K562 (cell line): ENCODE data around the gene ZNF354B. TPM values are rescaled to one million over a fixed set of nuclear protein-coding genes. Genes with fewer than 3 reads are reported as not detected.

Experiments used
- ATAC-seq: fragments of 200-7000 bp; cut with Tn5 transposase; 3 replicates; pipeline ENCODE4 v1.9.1; 2020; ENCODE audit warnings: moderate library complexity
- BruUV-seq: library from RNA; stranded (reverse); fragments of 400-500 nt; replicated peaks from 2 replicates; lab custom pipeline; 2021; lab: Mats Ljungman, UMichigan
- CTCF ChIA-PET: fragments of 300-600 bp; formaldehyde crosslinking; extraction: SDS; loops from one replicate; lab custom pipeline; 2021; ENCODE audit warnings: low intra/inter-chr PET ratio; lab: Yijun Ruan, JAX
- POLR2A ChIA-PET: fragments of 300-600, 350-650 bp; sonication (Branson Sonifier 250); formaldehyde crosslinking; extraction: SDS; loops from one replicate; lab custom pipeline; 2021; ENCODE audit warnings: antibody characterized with exemption, inconsistent platforms; lab: Yijun Ruan, JAX
- DNase-seq, 4 experiments: peaks; one replicate each; pipeline versions ENCODE4 v3.0.0 to v3.0.0-alpha.2; 2011 to 2018; ENCODE audit warnings: low spot score in 3 of 4, mixed read lengths in 3 of 4; ENCODE audit errors: extremely low read depth in 1 of 4
- FAIRE-seq: peaks from 2 replicates; lab custom pipeline; 2011; peaks lifted over from hg19 to GRCh38; lab: Jason Lieb, UNC
- H2AFZ ChIP-seq: 2 replicates; pipeline ENCODE4 v1.6.0; 2011; ENCODE audit warnings: low read depth, low read length, control low read depth, inconsistent platforms
- H3K27ac ChIP-seq: fragments of 200-600 bp; 3 replicates; pipeline ENCODE4 v1.8.0; 2011; ENCODE audit warnings: low read depth, mild to moderate bottlenecking, control low read depth, inconsistent platforms, low read length, moderate library complexity, mixed read lengths; ENCODE audit errors: extremely low read depth
- H3K27me3 ChIP-seq, 2 experiments: fragments of 300-600 bp in 1 of 2; 2 replicates in 1 of 2; 3 replicates in 1 of 2; pipeline versions ENCODE4 v1.6.0 to v1.8.0; 2011; ENCODE audit warnings: inconsistent platforms in 2 of 2, low read length in 2 of 2, mild to moderate bottlenecking in 1 of 2, mixed read lengths in 1 of 2, moderate library complexity in 1 of 2; ENCODE audit not compliant: control insufficient read depth in 2 of 2, insufficient read depth in 2 of 2
- H3K36me3 ChIP-seq: fragments of 300-600 bp; 3 replicates; pipeline ENCODE4 v1.8.0; 2011; ENCODE audit warnings: mild to moderate bottlenecking, low read length, inconsistent platforms; ENCODE audit not compliant: control insufficient read depth, insufficient read depth
- H3K4me1 ChIP-seq, 2 experiments: fragments of 200-600 bp in 1 of 2; replicated peaks in 1 of 2; 2 replicates in 1 of 2; 3 replicates in 1 of 2; pipeline versions ENCODE4 v1.5.1 to v1.8.0; 2011; ENCODE audit warnings: inconsistent platforms in 2 of 2, low read length in 2 of 2, mild to moderate bottlenecking in 1 of 2, mixed read lengths in 1 of 2, moderate library complexity in 1 of 2; ENCODE audit not compliant: control insufficient read depth in 2 of 2, insufficient read depth in 2 of 2
- H3K4me2 ChIP-seq: 2 replicates; pipeline ENCODE4 v1.6.1; 2011; ENCODE audit warnings: low read length, control low read depth, inconsistent platforms, mixed read lengths; ENCODE audit not compliant: insufficient read depth
- H3K4me3 ChIP-seq: fragments of 200-600 bp; sonication (generic), shearing (Covaris generic); 2 replicates; pipeline ENCODE4 v1.5.1; 2016; ENCODE audit warnings: control low read depth, inconsistent platforms
- H3K79me2 ChIP-seq: fragments of 200-600 bp; 3 replicates; pipeline ENCODE4 v1.8.0; 2011; ENCODE audit warnings: low read length, inconsistent platforms; ENCODE audit not compliant: control insufficient read depth, insufficient read depth
- H3K9ac ChIP-seq, 2 experiments: 2 replicates each; pipeline versions ENCODE4 v1.6.0 to v1.6.1; 2011; ENCODE audit warnings: low read depth in 2 of 2, low read length in 2 of 2, control low read depth in 1 of 2, inconsistent platforms in 1 of 2, mild to moderate bottlenecking in 1 of 2, mixed read lengths in 1 of 2; ENCODE audit not compliant: insufficient read depth in 1 of 2
- H3K9me1 ChIP-seq: one replicate; pipeline ENCODE4 v1.6.0; 2011; ENCODE audit warnings: inconsistent platforms, mild to moderate bottlenecking, low read length, moderate library complexity; ENCODE audit not compliant: control insufficient read depth, insufficient read depth
- H3K9me3 ChIP-seq: replicated peaks from 2 replicates; pipeline ENCODE4 v1.5.1; 2011; ENCODE audit warnings: low read depth, low read length, inconsistent platforms; ENCODE audit not compliant: control insufficient read depth, insufficient read depth
- H4K20me1 ChIP-seq: replicated peaks from 2 replicates; pipeline ENCODE4 v1.6.1; 2011; ENCODE audit warnings: low read length, inconsistent platforms, mixed read lengths; ENCODE audit not compliant: control insufficient read depth, insufficient read depth
- ADNP ChIP-seq: fragments of 200-800 bp; sonication (Bioruptor generic); IDR thresholded peaks from 2 replicates; pipeline ENCODE4 v1.6.1; 2016; ENCODE audit warnings: missing genetic modification characterization, missing compliant biosample characterization
- BCOR ChIP-seq: fragments of 450-650 bp; IDR thresholded peaks from 2 replicates; pipeline ENCODE4 v1.6.1; 2016
- HDAC2 ChIP-seq: fragments of 450-650 bp; IDR thresholded peaks from 2 replicates; pipeline ENCODE4 v1.6.1; 2016; ENCODE audit warnings: mild to moderate bottlenecking
- KDM1A ChIP-seq, 2 experiments: fragments of 450-650 bp; IDR thresholded peaks; 2 replicates each; pipeline ENCODE4 v1.6.1; 2016; ENCODE audit warnings: mild to moderate bottlenecking in 2 of 2
- MCM3 ChIP-seq: fragments of 450-650 bp; IDR thresholded peaks from 2 replicates; pipeline ENCODE4 v1.6.1; 2016
- RBM25 ChIP-seq: fragments of 200-400 bp; formaldehyde crosslinking; IDR thresholded peaks from 2 replicates; pipeline ENCODE4 v1.6.1; 2018; ENCODE audit warnings: low read length, low read depth, moderate library complexity; ENCODE audit not compliant: severe bottlenecking
- RCOR1 ChIP-seq, 2 experiments: IDR thresholded peaks; 2 replicates each; pipeline ENCODE4 v1.6.1; 2012; ENCODE audit warnings: low read depth in 2 of 2, low read length in 2 of 2, borderline replicate concordance in 1 of 2, improper control_type of control experiment in 1 of 2
- ZNF140 ChIP-seq: fragments of 250-450 bp; sonication (Bioruptor Pico); IDR thresholded peaks from 2 replicates; pipeline ENCODE4 v1.8.0; 2021; ENCODE audit warnings: moderate library complexity, mild to moderate bottlenecking, inconsistent platforms
- ZNF23 ChIP-seq: fragments of 250-450 bp; sonication (Bioruptor Pico); IDR thresholded peaks from 2 replicates; pipeline ENCODE4 v1.4.0; 2020; ENCODE audit warnings: mild to moderate bottlenecking
- ZNF507 ChIP-seq: conservative IDR thresholded peaks from 2 replicates; pipeline ENCODE4 v1.6.1; 2017; ENCODE audit warnings: missing genetic modification characterization, missing compliant biosample characterization
- WGBS: fragments of 100-300 bp; shearing (Covaris generic); methylation state at CpG from one replicate; pipeline ENCODE4 v1.1.6; 2016; ENCODE audit warnings: low coverage, mixed read lengths; ENCODE audit not compliant: insufficient coverage; ENCODE audit errors: missing lambda C conversion rate; 5-methylcytosine and 5-hydroxymethylcytosine counted together
- in situ Hi-C: fragments of 300-500 bp; cut with MboI; formaldehyde crosslinking; loops from 4 replicates; pipeline ENCODE4 v1.15.0; 2018; ENCODE audit warnings: inconsistent platforms, mixed read lengths
- intact Hi-C: fragments of 100-400 bp; cut with micrococcal nuclease; formaldehyde crosslinking; loops from 2 replicates; pipeline ENCODE4 v1.14.2; 2022
- polyA plus RNA-seq, 8 experiments: library from polyadenylated mRNA; depleted of rRNA in 4 of 8; stranded (reverse) in 5 of 8; unstranded in 3 of 8; fragments of >200 nt; fragmentation: Nextera tagmentation in 2 of 8; fragmentation: Illumina TruSeq in 1 of 8; extraction: Ambion mirVana in 2 of 8; extraction: Trizol in 1 of 8; gene quantifications; 2 replicates each; pipeline versions ENCODE4 v1.2.1 to v1.2.3, GENCODE V29; 2011 to 2014; ENCODE audit warnings: inconsistent platforms in 1 of 8, missing spikeins in 1 of 8
- total RNA-seq, 7 experiments: library from RNA; depleted of rRNA in 6 of 7; stranded (reverse); fragments of >200 nt in 6 of 7; fragmentation: Illumina TruSeq in 2 of 7; extraction: Trizol in 2 of 7; gene quantifications; 2 replicates each; pipeline versions ENCODE4 v1.2.1 to v1.2.3, GENCODE V29; 2011 to 2021; ENCODE audit warnings: low replicate concordance in 1 of 7
- TF ChIP-seq, protein P1 (sequence below): IDR thresholded peaks from 2 replicates; pipeline ENCODE4 v1.6.1; 2014; ENCODE audit warnings: antibody characterized with exemption

The ZNF354B gene
- total and polyA plus RNA-seq, 9 of the 15 experiments (the other 6 are each of a cell fraction or from before 2014, with no cell fraction given): 1.8 to 18.3 (median 11.2) TPM

GRCh38 chr5:178861627-178862026, 1.9 kb downstream of the ZNF354B start:
- Histone ChIP-seq H3K4me1 (peaks cover 11 to 13% of the 10 kb centered on the region in 2 experiments; a peak in 3 of 5 replicates), H3K27me3 (no peaks in the 10 kb centered on the region), H4K20me1 (no peaks in the 10 kb centered on the region), H3K9ac (no peak overlapping the region), H3K27ac (no peak overlapping the region), H3K9me1 (peaks cover 2% of the 10 kb centered on the region), H3K79me2 (peaks cover 15% of the 10 kb centered on the region), H2AFZ (no peak overlapping the region), H3K36me3 (peaks cover 47% of the 10 kb centered on the region), H3K4me2 (no peak overlapping the region), H3K4me3 (no peak overlapping the region), H3K9me3 (peaks cover 3% of the 10 kb centered on the region; the same call in 1 of the 2 replicates)
- CTCF ChIA-PET: no interaction called here
- TF ChIP-seq RBM25 (peak; percentile 76), ADNP (tag) (peak; percentile 50; the same call in 1 of the 2 replicates), HDAC2 (peak; percentile 27; the same call in 1 of the 2 replicates), RCOR1 (IDR thresholded peaks at IDR 0.05; ENCODE audit: borderline replicate concordance in 1 of 2, low read depth in 2 of 2, low read length in 2 of 2) (0 out of 4 replicates have a peak, but pooled peaks of 1 of the 2 experiments have one; percentile 44), ZNF140 (CRISPR knock-in tag) (no peak), ZNF507 (tag) (peak; percentile 44; the same call in 1 of the 2 replicates), ZNF23 (CRISPR knock-in tag) (no peak), KDM1A (IDR thresholded peaks at IDR 0.05) (peak; percentile 60 to 80), BCOR (peak; percentile 77), MCM3 (no peak)
- TF ChIP-seq, protein P1, sequence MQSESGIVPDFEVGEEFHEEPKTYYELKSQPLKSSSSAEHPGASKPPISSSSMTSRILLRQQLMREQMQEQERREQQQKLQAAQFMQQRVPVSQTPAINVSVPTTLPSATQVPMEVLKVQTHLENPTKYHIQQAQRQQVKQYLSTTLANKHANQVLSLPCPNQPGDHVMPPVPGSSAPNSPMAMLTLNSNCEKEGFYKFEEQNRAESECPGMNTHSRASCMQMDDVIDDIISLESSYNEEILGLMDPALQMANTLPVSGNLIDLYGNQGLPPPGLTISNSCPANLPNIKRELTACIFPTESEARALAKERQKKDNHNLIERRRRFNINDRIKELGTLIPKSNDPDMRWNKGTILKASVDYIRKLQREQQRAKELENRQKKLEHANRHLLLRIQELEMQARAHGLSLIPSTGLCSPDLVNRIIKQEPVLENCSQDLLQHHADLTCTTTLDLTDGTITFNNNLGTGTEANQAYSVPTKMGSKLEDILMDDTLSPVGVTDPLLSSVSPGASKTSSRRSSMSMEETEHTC: no peak
- BruUV-seq: no TSS peak
- 99% methylated on average over 8 of the region's 8 CpGs for WGBS
- in situ Hi-C loops: no loop called here
- FAIRE-seq: no peak
- POLR2A ChIA-PET: no interaction called here
- intact Hi-C loops: no loop called here
- ATAC-seq: no peak
- no peak for DNase-seq
